IMR-90 (cell line): ENCODE measurements around the gene GTF2F2.

Experiments
- CEBPB ChIP-seq: IDR thresholded peaks from 2 replicates; pipeline ENCODE4 v1.6.1; 2012; ENCODE audit warnings: low read depth, low read length, improper control_type of control experiment
- CHD1 ChIP-seq: IDR thresholded peaks from 2 replicates; pipeline ENCODE4 v1.6.1; 2012; ENCODE audit warnings: low read depth, low read length, improper control_type of control experiment
- MXI1 ChIP-seq: IDR thresholded peaks from 2 replicates; pipeline ENCODE4 v1.6.1; 2012; ENCODE audit warnings: low read depth, mild to moderate bottlenecking, low read length, moderate library complexity, borderline replicate concordance
- POLR2A ChIP-seq: IDR thresholded peaks from 2 replicates; pipeline ENCODE4 v1.6.1; 2012; ENCODE audit warnings: mild to moderate bottlenecking, low read depth, low read length
- TF ChIP-seq, protein P1 (sequence below): conservative IDR thresholded peaks from 2 replicates; pipeline ENCODE4 v1.5.1; 2012; ENCODE audit warnings: mild to moderate bottlenecking, low read depth, low read length, improper control_type of control experiment

DNA sequence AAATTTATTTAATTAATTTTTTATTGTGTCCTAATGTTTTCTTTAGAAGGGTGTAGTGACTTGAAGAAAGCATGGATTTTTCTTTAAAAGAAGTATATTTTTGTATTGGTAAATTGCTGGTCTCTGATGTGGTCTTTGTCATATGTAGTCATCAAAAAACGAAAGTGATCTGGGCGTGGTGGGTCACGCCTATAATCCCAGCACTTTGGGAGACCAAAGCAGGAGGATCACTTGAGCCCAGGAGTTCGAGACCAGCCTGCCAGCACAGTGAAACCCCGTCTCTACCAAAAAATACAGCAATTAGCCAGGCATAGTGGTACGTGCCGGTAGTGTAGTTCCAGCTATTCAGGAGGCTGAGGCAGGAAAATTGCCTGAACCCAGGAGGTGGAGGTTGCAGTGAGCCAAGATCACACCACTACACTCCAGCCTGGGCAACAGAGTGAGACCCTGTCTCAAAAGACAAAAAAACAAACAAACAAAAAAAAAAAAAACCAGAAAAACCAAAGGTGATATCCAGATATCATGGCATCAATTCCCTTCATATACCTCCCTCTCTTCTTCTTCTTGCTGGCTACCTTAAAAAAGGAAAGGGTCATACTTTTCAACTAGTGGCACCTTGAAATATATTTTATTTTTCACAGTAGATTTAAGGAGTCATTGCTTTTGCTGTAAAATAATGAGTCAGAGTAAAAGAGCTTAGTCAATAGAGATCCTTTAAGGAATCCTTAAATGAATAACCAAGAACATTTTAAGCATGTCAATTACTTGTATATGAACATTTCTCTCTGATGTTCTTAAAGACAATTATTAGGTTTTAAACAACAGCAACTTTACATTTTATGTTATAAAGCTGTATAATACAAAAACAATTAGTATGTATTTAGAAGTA, 60.6 kb downstream of the GTF2F2 start:
- TF ChIP-seq POLR2A (no peak), MXI1 (no peak), CEBPB (no peak), CHD1 (no peak)
- TF ChIP-seq, protein P1, sequence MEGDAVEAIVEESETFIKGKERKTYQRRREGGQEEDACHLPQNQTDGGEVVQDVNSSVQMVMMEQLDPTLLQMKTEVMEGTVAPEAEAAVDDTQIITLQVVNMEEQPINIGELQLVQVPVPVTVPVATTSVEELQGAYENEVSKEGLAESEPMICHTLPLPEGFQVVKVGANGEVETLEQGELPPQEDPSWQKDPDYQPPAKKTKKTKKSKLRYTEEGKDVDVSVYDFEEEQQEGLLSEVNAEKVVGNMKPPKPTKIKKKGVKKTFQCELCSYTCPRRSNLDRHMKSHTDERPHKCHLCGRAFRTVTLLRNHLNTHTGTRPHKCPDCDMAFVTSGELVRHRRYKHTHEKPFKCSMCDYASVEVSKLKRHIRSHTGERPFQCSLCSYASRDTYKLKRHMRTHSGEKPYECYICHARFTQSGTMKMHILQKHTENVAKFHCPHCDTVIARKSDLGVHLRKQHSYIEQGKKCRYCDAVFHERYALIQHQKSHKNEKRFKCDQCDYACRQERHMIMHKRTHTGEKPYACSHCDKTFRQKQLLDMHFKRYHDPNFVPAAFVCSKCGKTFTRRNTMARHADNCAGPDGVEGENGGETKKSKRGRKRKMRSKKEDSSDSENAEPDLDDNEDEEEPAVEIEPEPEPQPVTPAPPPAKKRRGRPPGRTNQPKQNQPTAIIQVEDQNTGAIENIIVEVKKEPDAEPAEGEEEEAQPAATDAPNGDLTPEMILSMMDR: no peak
